ENCODE results near the gene BNC2. TPM values are rescaled to one million over a fixed set of nuclear protein-coding genes. Genes with fewer than 3 reads are reported as not detected.

BNC2 gene
- total RNA-seq, 2 experiments from 2014 or later = not detected

- BruUV-seq (replicated peaks) = no TSS peak
- DNase-seq (ENCODE audit: low spot score) = no peak
- Histone ChIP-seq H3K4me1 (ENCODE audit: insufficient read depth, low read length, poor library complexity, severe bottlenecking) (no peaks in the 10 kb centered on the region), H4K20me1 (ENCODE audit: insufficient read depth, low read length) (no peaks in the 10 kb centered on the region), H3K27ac (ENCODE audit: low read depth, low read length, poor library complexity, severe bottlenecking) (no peak overlapping the region), H3K9me2 (ENCODE audit: insufficient read depth, low read length) (no peaks in the 10 kb centered on the region), H3K9me3 (ENCODE audit: low read length) (no peaks in the 10 kb centered on the region), H2AFZ (ENCODE audit: low read length) (no peak overlapping the region), H3K4me3 (ENCODE audit: low read depth, low read length, poor library complexity, severe bottlenecking) (no peak overlapping the region), H3K36me3 (ENCODE audit: insufficient read depth, low read length) (no peaks in the 10 kb centered on the region), H3K79me2 (ENCODE audit: insufficient read depth, low read depth, low read length) (no peaks in the 10 kb centered on the region), H3K4me2 (ENCODE audit: low read length) (no peak overlapping the region)
- TF ChIP-seq EZH2phosphoT487 (IDR thresholded peaks at IDR 0.05; ENCODE audit: borderline replicate concordance, low read depth, low read length) (no peak), CTCF (conservative IDR thresholded peaks at IDR 0.05; ENCODE audit: low read length) (no peak)
- CTCF ChIA-PET (ENCODE audit: unreplicated experiment) = no interaction called here
- intact Hi-C loops (cut with micrococcal nuclease; ENCODE audit: unreplicated experiment) = no loop called here
- POLR2A ChIA-PET = no interaction called here
Observed at GRCh38 chr9:16610538-16610937, 259.9 kb downstream of the BNC2 start.

GRCh38 chr9:16608906-16609305, 261.6 kb downstream of the BNC2 start:
- H3K4me2 ChIP-seq (ENCODE audit: low read length) = no peak overlapping the region
- H2AFZ ChIP-seq (ENCODE audit: low read length) = no peak overlapping the region
- H3K9me3 ChIP-seq (ENCODE audit: low read length) = no peaks in the 10 kb centered on the region
- POLR2A ChIA-PET = no interaction called here
- H3K9me2 ChIP-seq (ENCODE audit: insufficient read depth, low read length) = no peaks in the 10 kb centered on the region
- no peaks in the 10 kb centered on the region for H3K4me1 ChIP-seq (ENCODE audit: insufficient read depth, low read length, poor library complexity, severe bottlenecking)
- no peak overlapping the region for H3K27ac ChIP-seq (ENCODE audit: low read depth, low read length, poor library complexity, severe bottlenecking)
- CTCF ChIA-PET (ENCODE audit: unreplicated experiment) = interaction anchor here (0.6 kb wide), 1 partner anchor 145 kb away, joined by 5 read pairs; no protein-coding TSS in a partner anchor
- no peak for DNase-seq (ENCODE audit: low spot score)
- TF ChIP-seq CTCF (conservative IDR thresholded peaks at IDR 0.05; ENCODE audit: low read length) = no peak
- TF ChIP-seq EZH2phosphoT487 (IDR thresholded peaks at IDR 0.05; ENCODE audit: borderline replicate concordance, low read depth, low read length) = no peak
- H4K20me1 ChIP-seq (ENCODE audit: insufficient read depth, low read length) = no peaks in the 10 kb centered on the region
- no peak overlapping the region for H3K4me3 ChIP-seq (ENCODE audit: low read depth, low read length, poor library complexity, severe bottlenecking)
- BruUV-seq (replicated peaks) = no TSS peak
- no peaks in the 10 kb centered on the region for H3K79me2 ChIP-seq (ENCODE audit: insufficient read depth, low read depth, low read length)
- H3K36me3 ChIP-seq (ENCODE audit: insufficient read depth, low read length) = no peaks in the 10 kb centered on the region
- intact Hi-C loops (cut with micrococcal nuclease; ENCODE audit: unreplicated experiment) = no loop called here

- no peaks in the 10 kb centered on the region for H4K20me1 ChIP-seq (ENCODE audit: insufficient read depth, low read length)
- no peaks in the 10 kb centered on the region for H3K9me3 ChIP-seq (ENCODE audit: low read length)
- H3K36me3 ChIP-seq (ENCODE audit: insufficient read depth, low read length) = no peaks in the 10 kb centered on the region
- no TSS peak for BruUV-seq (replicated peaks)
- no peak overlapping the region for H2AFZ ChIP-seq (ENCODE audit: low read length)
- H3K4me1 ChIP-seq (ENCODE audit: insufficient read depth, low read length, poor library complexity, severe bottlenecking) = no peaks in the 10 kb centered on the region
- no peak overlapping the region for H3K4me2 ChIP-seq (ENCODE audit: low read length)
- POLR2A ChIA-PET = no interaction called here
- TF ChIP-seq CTCF (conservative IDR thresholded peaks at IDR 0.05; ENCODE audit: low read length) = no peak
- TF ChIP-seq EZH2phosphoT487 (IDR thresholded peaks at IDR 0.05; ENCODE audit: borderline replicate concordance, low read depth, low read length) = no peak
- no peak for DNase-seq (ENCODE audit: low spot score)
- H3K27ac ChIP-seq (ENCODE audit: low read depth, low read length, poor library complexity, severe bottlenecking) = no peak overlapping the region
- CTCF ChIA-PET (ENCODE audit: unreplicated experiment) = no interaction called here
- intact Hi-C loops (cut with micrococcal nuclease; ENCODE audit: unreplicated experiment) = no loop called here
- H3K4me3 ChIP-seq (ENCODE audit: low read depth, low read length, poor library complexity, severe bottlenecking) = no peak overlapping the region
- no peaks in the 10 kb centered on the region for H3K79me2 ChIP-seq (ENCODE audit: insufficient read depth, low read depth, low read length)
- H3K9me2 ChIP-seq (ENCODE audit: insufficient read depth, low read length) = no peaks in the 10 kb centered on the region
Observed at GRCh38 chr9:16602494-16602893, 268.0 kb downstream of the BNC2 start.

Measured in OCI-LY7 (cell line).